Renal cortex interstitium (tissue), 11 donors: ENCODE measurements around the gene CFAP52. TPM values are rescaled to one million over a fixed set of nuclear protein-coding genes. Genes with fewer than 3 reads are reported as not detected.

ENCODE experiments used
- DNase-seq, 11 donors: peaks; one replicate each; pipeline ENCODE4 v3.0.0-alpha.2; 2013; ENCODE audit warnings: low read depth in 9 of 11, low spot score in 4 of 11; ENCODE audit errors: extremely low read depth in 1 of 11
- polyA plus RNA-seq, 3 donors: library from polyadenylated mRNA; unstranded; fragments of 120-200 nt; gene quantifications; one replicate each; pipeline ENCODE4 v1.2.1, GENCODE V29; 2013; ENCODE audit not compliant: insufficient read length in 3 of 3

The CFAP52 gene
- polyA plus RNA-seq, 3 donors = 2.7 to 3.4 (median 3.0) TPM

DNA sequence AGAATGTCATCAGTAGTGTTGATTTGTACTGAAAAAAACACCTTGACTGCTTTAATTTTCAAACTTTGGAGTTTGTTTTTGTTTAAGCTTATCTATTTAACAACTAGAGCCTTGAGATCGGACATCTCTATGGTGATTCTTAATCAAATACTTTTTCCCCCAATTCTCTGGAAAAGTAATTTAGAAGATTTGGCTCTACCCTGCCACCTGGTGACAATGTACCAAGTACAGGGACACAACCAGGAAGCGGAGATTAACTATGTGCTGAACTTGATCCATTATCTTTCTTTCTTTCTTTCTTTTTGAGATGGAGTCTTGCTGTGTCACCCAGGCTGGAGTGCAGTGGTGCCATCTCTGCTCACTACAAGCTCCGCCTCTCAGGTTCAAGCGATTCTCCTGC, 99.6 kb downstream of the CFAP52 start:
- no peak for DNase-seq

DNA sequence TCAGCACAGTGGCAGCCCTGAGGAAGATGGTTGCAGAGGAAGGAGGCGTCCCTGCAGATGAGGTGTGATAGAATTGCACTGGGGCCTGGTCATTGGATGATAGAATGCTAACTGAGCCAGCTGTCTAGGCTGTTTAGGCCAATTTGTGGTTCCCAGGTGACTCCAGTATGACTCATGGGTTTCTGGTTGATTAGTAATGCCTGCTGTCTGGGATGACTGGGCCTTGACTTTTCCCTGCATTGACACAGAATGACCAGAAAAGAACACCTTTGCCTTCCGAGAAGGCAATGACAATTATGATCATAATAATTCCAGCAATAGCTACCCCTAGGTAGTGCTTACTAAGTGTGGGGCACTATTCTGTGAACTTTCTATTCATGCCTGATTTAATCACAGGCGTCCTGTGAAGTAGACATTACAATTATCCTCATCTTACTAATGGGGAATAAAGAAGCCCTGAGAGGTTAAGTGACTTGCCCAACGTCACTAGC, 100.4 kb downstream of the CFAP52 start:
- no peak for DNase-seq

DNA sequence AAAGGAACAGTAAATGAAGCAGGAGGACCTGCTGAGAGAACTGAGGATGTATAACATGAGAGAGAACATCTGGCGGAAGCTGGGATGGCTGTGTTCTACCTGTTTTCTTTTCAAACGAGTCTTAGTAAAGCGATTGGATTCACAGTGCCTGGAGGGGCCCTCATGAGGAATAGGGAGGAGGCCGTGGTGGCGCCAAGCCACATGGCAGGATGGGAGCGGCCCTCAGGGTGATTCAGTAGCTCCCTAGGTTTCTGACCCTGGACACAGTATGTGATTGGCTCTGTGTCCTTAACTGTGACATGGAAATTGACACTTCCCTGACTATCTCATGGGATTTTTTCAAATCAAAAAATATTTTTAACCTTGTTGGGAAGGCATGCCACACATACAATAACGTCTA, 101.0 kb downstream of the CFAP52 start:
- DNase-seq = no peak

DNA sequence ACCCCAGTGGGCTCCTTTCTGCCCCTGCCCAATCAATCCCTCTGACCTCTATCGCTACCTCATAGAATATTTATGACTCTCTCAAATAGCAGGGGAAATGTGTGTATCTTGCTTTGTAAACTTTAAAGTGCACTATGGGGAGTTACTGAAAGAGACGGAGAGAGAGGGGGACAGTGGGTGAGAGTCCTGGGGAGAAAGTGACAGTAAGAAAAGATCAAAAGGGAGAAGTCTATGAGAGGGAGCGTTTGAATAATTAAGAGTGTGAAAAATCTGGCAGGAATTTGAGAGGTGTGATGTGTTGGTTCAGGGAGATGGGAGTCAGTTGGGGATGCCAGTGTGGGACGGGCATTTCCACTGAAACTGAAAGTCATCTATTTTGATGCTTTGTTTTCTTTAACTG, 101.5 kb downstream of the CFAP52 start:
- DNase-seq = no peak

DNA sequence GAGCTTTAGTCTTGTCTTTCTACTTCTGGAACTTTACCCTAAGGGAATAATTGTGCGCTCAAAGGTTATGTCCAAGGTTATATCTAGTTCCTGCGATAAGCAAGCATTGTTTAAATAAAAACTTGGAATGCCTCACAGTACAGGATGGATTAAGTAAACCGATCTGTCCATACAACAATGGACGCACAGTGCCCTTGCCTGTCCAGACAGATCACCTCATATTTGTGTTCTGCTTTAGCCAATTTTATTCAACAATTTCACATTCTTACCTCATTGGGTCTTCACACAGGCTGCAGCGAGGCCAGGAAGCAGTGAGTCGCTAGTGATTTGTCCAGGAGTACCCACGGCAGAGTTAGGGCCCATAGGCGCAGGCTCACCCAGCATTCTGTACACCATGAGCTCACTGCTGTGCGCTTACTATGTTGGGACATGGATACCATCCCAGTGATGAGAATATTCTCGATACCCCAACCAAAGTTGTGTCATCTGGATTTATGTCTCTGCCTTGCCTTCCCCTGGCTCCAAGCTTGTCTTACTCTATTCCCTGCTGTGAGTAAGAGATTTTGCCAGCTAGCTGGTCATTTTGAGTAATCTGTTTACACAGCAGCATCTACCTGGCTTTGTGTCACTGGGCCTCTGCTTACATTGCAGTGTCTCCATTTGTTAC, 108.6 kb downstream of the CFAP52 start:
- DNase-seq = no peak

Other genes starting within 250 kb of the CFAP52 start
- 10 to 100 TPM; 60.0 to 68.1 (median 65.0) TPM for gene STX8, start 822 bp upstream of the CFAP52 start, polyA plus RNA-seq
- gene USP43, start 68.9 kb downstream of the CFAP52 start, polyA plus RNA-seq = 1 to 10 TPM; 6.7 to 8.7 (median 7.1) TPM
- not detected for gene DHRS7C, start 214.9 kb downstream of the CFAP52 start, polyA plus RNA-seq
- not detected for gene GSG1L2, start 245.4 kb downstream of the CFAP52 start, polyA plus RNA-seq
- gene GLP2R, start 249.3 kb downstream of the CFAP52 start, polyA plus RNA-seq = under 1 TPM in 1 of 3 donors, not detected in 2; 0.06 TPM